ENCODE results near the gene POLE.
A peak's percentile ranks its signal among the peaks of the same experiment; 100 is the strongest.

POLE gene

GRCh38 chr12:132687211-132688164, at the start of gene POLE, which contains the start of gene PXMP2:
Gene POLE (minus strand): TSS chr12:132687342. CDS start chr12:132687315, 27 bp downstream.
Gene PXMP2 (plus strand): TSS chr12:132687587. CDS start chr12:132687671, 84 bp downstream.
- no peak for FAIRE-seq
- peak; percentile 98 for DNase-seq (ENCODE audit: low spot score)

GRCh38 chr12:132736913-132737312, 49.8 kb upstream of the POLE start:
- FAIRE-seq, result no peak

GRCh38 chr12:132736378-132736777, 49.2 kb upstream of the POLE start:
- DNase-seq (ENCODE audit: low spot score) (no peak), FAIRE-seq (no peak)

More at GRCh38 chr12:132736913-132737312, 49.8 kb upstream of the POLE start:
- no peak for DNase-seq (ENCODE audit: low spot score)

GRCh38 chr12:132735496-132735895, 48.4 kb upstream of the POLE start:
- FAIRE-seq, result no peak
- DNase-seq (ENCODE audit: low spot score), result no peak

- DNase-seq (ENCODE audit: low spot score) (no peak), FAIRE-seq (no peak)
Measured at GRCh38 chr12:132734206-132734605, 47.1 kb upstream of the POLE start.

GRCh38 chr12:132731574-132731973, 44.4 kb upstream of the POLE start:
- no peak for FAIRE-seq

GRCh38 chr12:132730353-132730752, 43.2 kb upstream of the POLE start:
- FAIRE-seq, result no peak
- DNase-seq (ENCODE audit: low spot score), result no peak

More at GRCh38 chr12:132731574-132731973, 44.4 kb upstream of the POLE start:
- no peak for DNase-seq (ENCODE audit: low spot score)

GRCh38 chr12:132729541-132730320, 42.6 kb upstream of the POLE start:
- DNase-seq (ENCODE audit: low spot score), result peak; percentile 38
- no peak for FAIRE-seq

GRCh38 chr12:132728502-132728901, 41.4 kb upstream of the POLE start:
- FAIRE-seq (no peak), DNase-seq (ENCODE audit: low spot score) (no peak)

GRCh38 chr12:132727091-132727794, 40.1 kb upstream of the POLE start:
- FAIRE-seq (no peak), DNase-seq (ENCODE audit: low spot score) (no peak)

- FAIRE-seq (no peak), DNase-seq (ENCODE audit: low spot score) (no peak)
Measured at GRCh38 chr12:132726386-132726785, 39.2 kb upstream of the POLE start.

- no peak for DNase-seq (ENCODE audit: low spot score)
Measured at GRCh38 chr12:132724506-132725241, 37.5 kb upstream of the POLE start.

GRCh38 chr12:132723764-132724140, 36.6 kb upstream of the POLE start:
- FAIRE-seq (no peak), DNase-seq (ENCODE audit: low spot score) (no peak)

More at GRCh38 chr12:132724506-132725241, 37.5 kb upstream of the POLE start:
- FAIRE-seq, result no peak

- no peak for DNase-seq (ENCODE audit: low spot score)
- FAIRE-seq, result no peak
Measured at GRCh38 chr12:132723015-132723763, 36.0 kb upstream of the POLE start.

- FAIRE-seq, result no peak
- DNase-seq (ENCODE audit: low spot score), result no peak
Measured at GRCh38 chr12:132720606-132721345, 33.6 kb upstream of the POLE start.

- DNase-seq (ENCODE audit: low spot score) (no peak), FAIRE-seq (no peak)
Measured at GRCh38 chr12:132719954-132720324, 32.8 kb upstream of the POLE start.

GRCh38 chr12:132719141-132719953, 32.2 kb upstream of the POLE start:
- DNase-seq (ENCODE audit: low spot score) (no peak), FAIRE-seq (no peak)

- FAIRE-seq, result no peak
- no peak for DNase-seq (ENCODE audit: low spot score)
Measured at GRCh38 chr12:132718644-132719043, 31.5 kb upstream of the POLE start.
